RKO (cell line): ENCODE data around the gene SPACA4.

ENCODE experiments used
- DNase-seq: peaks from one replicate; pipeline ENCODE4 v3.0.0-alpha.2; 2016; ENCODE audit warnings: low spot score

Gene SPACA4

DNA sequence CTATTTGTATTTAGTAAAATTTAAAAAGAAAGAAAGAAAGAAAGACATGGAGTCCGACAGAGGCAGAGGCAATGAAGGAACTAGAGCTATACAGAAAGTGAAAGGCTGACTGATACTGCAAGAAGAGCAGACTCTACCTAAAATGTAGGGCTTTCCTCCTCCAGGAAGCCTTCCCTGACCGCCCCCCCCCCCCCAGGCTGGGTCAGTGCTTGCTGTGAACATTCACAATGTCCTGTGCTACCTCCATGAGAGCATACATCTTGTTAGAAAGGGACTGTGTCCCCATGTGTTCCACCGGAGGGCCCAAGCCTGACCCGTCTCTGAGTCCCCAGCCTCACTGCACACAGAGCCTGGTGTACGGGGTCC is 45.1 kb downstream of the SPACA4 start:
- DNase-seq = no peak

GRCh38 chr19:48654299-48655059 is 47.9 kb downstream of the SPACA4 start:
- no peak for DNase-seq

DNA sequence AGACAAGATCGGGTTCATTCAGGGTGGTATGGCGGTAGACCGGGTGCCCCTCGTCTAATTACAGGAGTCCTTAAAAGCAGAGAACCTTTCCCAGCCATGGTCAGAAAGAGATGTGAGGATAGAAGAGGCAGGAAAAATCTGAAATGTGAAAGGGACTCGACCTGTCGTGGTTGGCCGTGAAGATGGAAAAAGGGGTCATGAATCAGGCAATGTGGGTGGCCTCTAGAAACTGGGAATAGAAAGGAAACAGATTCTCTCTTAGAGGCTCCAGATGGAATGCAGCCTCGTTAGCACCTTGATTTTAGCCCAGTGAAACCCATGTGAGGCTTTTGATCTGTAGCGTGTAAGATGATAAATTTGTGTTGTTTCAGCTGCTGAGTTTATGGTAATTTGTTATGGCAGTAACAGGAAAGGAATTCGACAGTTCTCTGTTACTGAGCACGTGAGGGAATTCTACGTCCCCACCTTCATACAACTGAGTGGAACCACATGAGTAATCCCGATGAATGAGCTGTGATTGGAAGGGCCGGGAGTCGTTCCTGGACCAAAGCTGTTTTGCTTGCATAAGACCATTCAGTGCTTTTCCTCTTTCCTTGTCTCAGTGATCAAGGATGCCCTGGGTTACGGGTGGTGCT is 50.4 kb downstream of the SPACA4 start:
- peak; percentile 73 for DNase-seq
